Chondrocyte (in vitro differentiated cells): ENCODE results near the gene CEP131. TPM values are rescaled to one million over a fixed set of nuclear protein-coding genes. Genes with fewer than 3 reads are reported as not detected.

Source experiments
- DNase-seq: peaks from one replicate; pipeline ENCODE4 v3.0.0; 2021; ENCODE audit warnings: mixed read lengths, low spot score
- H3K27ac Mint-ChIP-seq: one replicate; pipeline ENCODE4 v1.8.0; 2021; ENCODE audit warnings: mild to moderate bottlenecking, moderate library complexity, mixed read lengths; ENCODE audit not compliant: unreplicated experiment
- H3K27me3 Mint-ChIP-seq: 2 replicates; pipeline ENCODE4 v1.8.0; 2021; ENCODE audit warnings: low read depth, mixed read lengths
- H3K36me3 Mint-ChIP-seq: 2 replicates; pipeline ENCODE4 v1.8.0; 2021; ENCODE audit warnings: low read depth, mixed read lengths
- H3K4me1 Mint-ChIP-seq: 2 replicates; pipeline ENCODE4 v1.8.0; 2021; ENCODE audit warnings: low read depth, mild to moderate bottlenecking, mixed read lengths
- H3K4me3 Mint-ChIP-seq: one replicate; pipeline ENCODE4 v1.8.0; 2021; ENCODE audit warnings: mild to moderate bottlenecking, moderate library complexity, mixed read lengths; ENCODE audit not compliant: unreplicated experiment
- H3K9me3 Mint-ChIP-seq: 2 replicates; pipeline ENCODE4 v1.8.0; 2021; ENCODE audit warnings: low read depth, mixed read lengths
- total RNA-seq: library from RNA; stranded (reverse); gene quantifications from 3 replicates; pipeline ENCODE4 v1.2.1, GENCODE V29; 2021
- TF ChIP-seq, protein P1 (sequence below): fragments of 200-600 bp; sonication (generic); IDR thresholded peaks from 2 replicates; pipeline ENCODE4 v1.5.0; 2021; ENCODE audit warnings: antibody characterized with exemption, mild to moderate bottlenecking, moderate library complexity

CEP131 gene
- total RNA-seq, 1 donor from 2014 or later = 8.2 TPM

DNA sequence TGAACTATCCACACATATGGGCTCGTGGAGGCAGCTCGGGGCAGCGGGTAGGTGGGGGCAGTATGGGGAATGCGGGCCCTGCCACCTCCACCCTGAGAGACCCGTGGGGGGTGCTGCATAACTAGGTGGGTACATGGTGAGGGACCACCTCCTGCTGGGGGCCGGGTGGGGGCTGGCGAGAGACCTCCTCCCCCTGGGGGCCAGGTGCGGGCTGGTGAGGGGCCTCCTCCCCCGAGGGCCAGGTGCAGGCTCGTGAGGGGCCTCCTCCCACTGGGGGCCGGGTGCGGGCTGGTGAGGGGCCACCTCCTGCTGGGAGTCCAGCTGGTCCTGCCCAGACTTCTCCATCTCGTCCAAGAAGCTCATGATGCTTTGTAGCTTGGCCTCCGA, 25.4 kb downstream of the CEP131 start:
- H3K4me1 Mint-ChIP-seq = no peaks in the 10 kb centered on the region
- H3K27ac Mint-ChIP-seq = no peak overlapping the region
- TF ChIP-seq, protein P1, sequence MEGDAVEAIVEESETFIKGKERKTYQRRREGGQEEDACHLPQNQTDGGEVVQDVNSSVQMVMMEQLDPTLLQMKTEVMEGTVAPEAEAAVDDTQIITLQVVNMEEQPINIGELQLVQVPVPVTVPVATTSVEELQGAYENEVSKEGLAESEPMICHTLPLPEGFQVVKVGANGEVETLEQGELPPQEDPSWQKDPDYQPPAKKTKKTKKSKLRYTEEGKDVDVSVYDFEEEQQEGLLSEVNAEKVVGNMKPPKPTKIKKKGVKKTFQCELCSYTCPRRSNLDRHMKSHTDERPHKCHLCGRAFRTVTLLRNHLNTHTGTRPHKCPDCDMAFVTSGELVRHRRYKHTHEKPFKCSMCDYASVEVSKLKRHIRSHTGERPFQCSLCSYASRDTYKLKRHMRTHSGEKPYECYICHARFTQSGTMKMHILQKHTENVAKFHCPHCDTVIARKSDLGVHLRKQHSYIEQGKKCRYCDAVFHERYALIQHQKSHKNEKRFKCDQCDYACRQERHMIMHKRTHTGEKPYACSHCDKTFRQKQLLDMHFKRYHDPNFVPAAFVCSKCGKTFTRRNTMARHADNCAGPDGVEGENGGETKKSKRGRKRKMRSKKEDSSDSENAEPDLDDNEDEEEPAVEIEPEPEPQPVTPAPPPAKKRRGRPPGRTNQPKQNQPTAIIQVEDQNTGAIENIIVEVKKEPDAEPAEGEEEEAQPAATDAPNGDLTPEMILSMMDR = no peak
- H3K36me3 Mint-ChIP-seq = peaks cover 2% of the 10 kb centered on the region
- H3K4me3 Mint-ChIP-seq = no peak overlapping the region
- H3K9me3 Mint-ChIP-seq = no peaks in the 10 kb centered on the region
- peak; percentile 88 for DNase-seq
- H3K27me3 Mint-ChIP-seq = no peaks in the 10 kb centered on the region

GRCh38 chr17:81196505-81197408, 26.0 kb downstream of the CEP131 start:
- no peaks in the 10 kb centered on the region for H3K27me3 Mint-ChIP-seq
- no peak overlapping the region for H3K27ac Mint-ChIP-seq
- H3K36me3 Mint-ChIP-seq = peaks cover 2% of the 10 kb centered on the region
- TF ChIP-seq, protein P1 = no peak
- H3K4me3 Mint-ChIP-seq = no peak overlapping the region
- peak; percentile 86 for DNase-seq
- H3K9me3 Mint-ChIP-seq = no peaks in the 10 kb centered on the region
- no peaks in the 10 kb centered on the region for H3K4me1 Mint-ChIP-seq

GRCh38 chr17:81195941-81196495, 26.7 kb downstream of the CEP131 start:
- no peaks in the 10 kb centered on the region for H3K27me3 Mint-ChIP-seq
- H3K9me3 Mint-ChIP-seq = no peaks in the 10 kb centered on the region
- TF ChIP-seq, protein P1 = no peak
- no peak overlapping the region for H3K4me3 Mint-ChIP-seq
- no peak overlapping the region for H3K27ac Mint-ChIP-seq
- peaks cover 2% of the 10 kb centered on the region for H3K36me3 Mint-ChIP-seq
- H3K4me1 Mint-ChIP-seq = no peaks in the 10 kb centered on the region
- no peak for DNase-seq

GRCh38 chr17:81194941-81195901, 27.5 kb downstream of the CEP131 start:
- Mint-ChIP-seq H3K36me3 (peaks cover 2% of the 10 kb centered on the region), H3K27me3 (no peaks in the 10 kb centered on the region), H3K4me3 (no peak overlapping the region), H3K27ac (no peak overlapping the region), H3K9me3 (no peaks in the 10 kb centered on the region), H3K4me1 (no peaks in the 10 kb centered on the region)
- TF ChIP-seq, protein P1 = no peak
- DNase-seq = peak; percentile 93
